Neutrophil (primary cell): Measurements from ENCODE around the gene TSKS.

Source experiments
- H3K27ac ChIP-seq: fragments of 200-600 bp; sonication (generic); 2 replicates; pipeline ENCODE4 v1.5.1; 2016; ENCODE audit warnings: mild to moderate bottlenecking, moderate library complexity
- H3K27me3 ChIP-seq: fragments of 200-600 bp; sonication (generic); 2 replicates; pipeline ENCODE4 v1.6.0; 2016; ENCODE audit warnings: mild to moderate bottlenecking
- H3K36me3 ChIP-seq: fragments of 200-600 bp; sonication (generic); 2 replicates; pipeline ENCODE4 v1.5.1; 2017
- H3K4me1 ChIP-seq, 2 experiments: fragments of 200-600 bp in 1 of 2; sonication (generic) in 1 of 2; 1 replicate in 1 of 2; 2 replicates in 1 of 2; pipeline versions ENCODE4 v1.5.1 to v1.6.1; 2013 to 2016; ENCODE audit warnings: low read depth in 1 of 2, low read length in 1 of 2, mild to moderate bottlenecking in 1 of 2, moderate library complexity in 1 of 2; ENCODE audit not compliant: control insufficient read depth in 1 of 2, insufficient read depth in 1 of 2
- H3K4me3 ChIP-seq, 2 experiments: fragments of 200-600 bp in 1 of 2; sonication (generic) in 1 of 2; 1 replicate in 1 of 2; 2 replicates in 1 of 2; pipeline ENCODE4 v1.5.1; 2013 to 2016; ENCODE audit warnings: low read depth in 1 of 2, low read length in 1 of 2, mild to moderate bottlenecking in 1 of 2, moderate library complexity in 1 of 2
- H3K9me3 ChIP-seq: fragments of 200-600 bp; sonication (generic); 2 replicates; pipeline ENCODE4 v1.5.1; 2016
- TF ChIP-seq, protein P1 (sequence below): fragments of 200-600 bp; sonication (generic); IDR thresholded peaks from 2 replicates; pipeline ENCODE4 v1.5.1; 2016; ENCODE audit warnings: antibody characterized with exemption

Gene TSKS

DNA sequence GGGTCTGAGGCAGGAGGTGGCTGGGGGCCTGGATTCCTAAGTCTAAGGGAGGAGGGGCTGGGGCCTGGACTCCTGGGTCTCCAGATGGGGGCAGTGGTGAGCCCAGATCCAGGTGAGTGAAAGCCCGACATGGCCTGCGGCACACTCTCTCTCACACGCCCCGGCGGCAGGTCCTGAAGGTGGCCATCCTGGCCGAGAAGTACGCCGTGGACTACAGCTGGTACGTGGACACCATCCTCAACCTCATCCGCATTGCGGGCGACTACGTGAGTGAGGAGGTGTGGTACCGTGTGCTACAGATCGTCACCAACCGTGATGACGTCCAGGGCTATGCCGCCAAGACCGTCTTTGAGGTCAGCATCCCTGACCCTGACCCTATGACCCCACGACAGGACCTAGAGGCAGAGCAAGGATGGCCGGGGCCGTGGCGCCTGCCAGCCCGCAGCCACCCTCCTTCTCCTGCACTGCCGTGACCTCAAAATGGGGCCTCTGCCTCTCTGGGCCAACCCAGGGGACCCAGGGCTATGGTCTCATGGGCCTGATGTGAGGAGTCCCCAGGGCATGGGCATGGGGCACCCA lies 36.8 kb upstream of the TSKS start:
- Histone ChIP-seq H3K36me3 (peaks cover 100% of the 10 kb centered on the region), H3K27ac (no peak overlapping the region), H3K9me3 (no peaks in the 10 kb centered on the region), H3K27me3 (no peaks in the 10 kb centered on the region), H3K4me3 (no peak overlapping the region), H3K4me1 (no peaks in the 10 kb centered on the region)
- TF ChIP-seq, protein P1, sequence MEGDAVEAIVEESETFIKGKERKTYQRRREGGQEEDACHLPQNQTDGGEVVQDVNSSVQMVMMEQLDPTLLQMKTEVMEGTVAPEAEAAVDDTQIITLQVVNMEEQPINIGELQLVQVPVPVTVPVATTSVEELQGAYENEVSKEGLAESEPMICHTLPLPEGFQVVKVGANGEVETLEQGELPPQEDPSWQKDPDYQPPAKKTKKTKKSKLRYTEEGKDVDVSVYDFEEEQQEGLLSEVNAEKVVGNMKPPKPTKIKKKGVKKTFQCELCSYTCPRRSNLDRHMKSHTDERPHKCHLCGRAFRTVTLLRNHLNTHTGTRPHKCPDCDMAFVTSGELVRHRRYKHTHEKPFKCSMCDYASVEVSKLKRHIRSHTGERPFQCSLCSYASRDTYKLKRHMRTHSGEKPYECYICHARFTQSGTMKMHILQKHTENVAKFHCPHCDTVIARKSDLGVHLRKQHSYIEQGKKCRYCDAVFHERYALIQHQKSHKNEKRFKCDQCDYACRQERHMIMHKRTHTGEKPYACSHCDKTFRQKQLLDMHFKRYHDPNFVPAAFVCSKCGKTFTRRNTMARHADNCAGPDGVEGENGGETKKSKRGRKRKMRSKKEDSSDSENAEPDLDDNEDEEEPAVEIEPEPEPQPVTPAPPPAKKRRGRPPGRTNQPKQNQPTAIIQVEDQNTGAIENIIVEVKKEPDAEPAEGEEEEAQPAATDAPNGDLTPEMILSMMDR: no peak

DNA sequence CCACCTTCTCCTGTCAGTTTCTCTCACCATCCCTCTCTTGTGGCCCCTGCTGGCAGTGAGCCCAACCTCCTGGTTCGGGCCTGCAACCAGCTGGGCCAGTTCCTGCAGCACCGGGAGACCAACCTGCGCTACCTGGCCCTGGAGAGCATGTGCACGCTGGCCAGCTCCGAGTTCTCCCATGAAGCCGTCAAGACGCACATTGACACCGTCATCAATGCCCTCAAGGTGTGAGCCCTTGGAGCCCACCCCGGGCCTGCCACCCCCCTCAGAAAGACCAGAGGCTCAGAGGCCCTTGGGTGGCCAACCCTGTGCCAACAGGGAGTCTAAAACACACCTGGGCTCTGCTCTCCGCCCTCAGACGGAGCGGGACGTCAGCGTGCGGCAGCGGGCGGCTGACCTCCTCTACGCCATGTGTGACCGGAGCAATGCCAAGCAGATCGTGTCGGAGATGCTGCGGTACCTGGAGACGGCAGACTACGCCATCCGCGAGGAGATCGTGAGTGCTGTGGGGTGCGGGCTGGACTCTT lies 36.2 kb upstream of the TSKS start:
- Histone ChIP-seq H3K4me3 (no peak overlapping the region), H3K27ac (no peak overlapping the region), H3K9me3 (no peaks in the 10 kb centered on the region), H3K4me1 (no peaks in the 10 kb centered on the region), H3K36me3 (peaks cover 100% of the 10 kb centered on the region), H3K27me3 (no peaks in the 10 kb centered on the region)
- TF ChIP-seq, protein P1: no peak

DNA sequence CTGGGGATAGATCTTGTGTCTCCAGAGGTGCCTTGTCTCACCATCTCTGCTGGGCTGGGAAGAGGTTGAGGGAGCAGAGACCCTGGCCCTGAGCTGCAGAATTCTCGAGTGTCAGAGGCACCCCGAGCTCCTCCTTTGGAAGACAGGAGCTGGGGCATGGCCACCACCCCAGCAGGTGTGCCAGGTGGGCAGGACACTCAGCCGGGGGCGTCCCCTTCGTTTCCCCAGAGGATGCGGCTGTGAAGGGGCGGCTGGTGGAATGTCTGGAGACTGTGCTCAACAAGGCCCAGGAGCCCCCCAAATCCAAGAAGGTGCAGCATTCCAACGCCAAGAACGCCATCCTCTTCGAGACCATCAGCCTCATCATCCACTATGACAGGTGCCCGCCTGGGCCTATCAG lies 35.5 kb upstream of the TSKS start:
- H3K27ac ChIP-seq: no peak overlapping the region
- H3K27me3 ChIP-seq: no peaks in the 10 kb centered on the region
- TF ChIP-seq, protein P1: no peak
- H3K4me1 ChIP-seq: no peaks in the 10 kb centered on the region
- H3K9me3 ChIP-seq: no peaks in the 10 kb centered on the region
- no peak overlapping the region for H3K4me3 ChIP-seq
- H3K36me3 ChIP-seq: peaks cover 100% of the 10 kb centered on the region

DNA sequence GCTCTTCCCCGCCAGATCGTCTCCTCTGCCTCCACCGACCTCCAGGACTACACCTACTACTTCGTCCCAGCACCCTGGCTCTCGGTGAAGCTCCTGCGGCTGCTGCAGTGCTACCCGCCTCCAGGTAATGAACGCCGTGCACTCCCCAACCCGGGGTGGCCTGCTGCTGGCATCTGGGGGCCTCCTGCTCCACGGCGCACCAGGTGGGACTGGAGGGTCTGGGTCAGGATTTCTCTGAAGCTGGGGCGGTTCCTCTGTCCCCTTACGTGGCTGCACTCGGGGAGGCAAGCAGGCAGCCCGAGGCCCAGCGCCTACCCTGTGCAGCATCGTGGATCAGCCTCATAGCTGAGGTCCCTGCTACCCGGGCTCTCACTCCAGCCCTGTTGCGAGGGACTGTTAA lies 32.5 kb upstream of the TSKS start:
- Histone ChIP-seq H3K4me3 (no peak overlapping the region), H3K36me3 (peaks cover 100% of the 10 kb centered on the region), H3K4me1 (no peaks in the 10 kb centered on the region), H3K27me3 (no peaks in the 10 kb centered on the region), H3K27ac (no peak overlapping the region), H3K9me3 (no peaks in the 10 kb centered on the region)
- TF ChIP-seq, protein P1: no peak

DNA sequence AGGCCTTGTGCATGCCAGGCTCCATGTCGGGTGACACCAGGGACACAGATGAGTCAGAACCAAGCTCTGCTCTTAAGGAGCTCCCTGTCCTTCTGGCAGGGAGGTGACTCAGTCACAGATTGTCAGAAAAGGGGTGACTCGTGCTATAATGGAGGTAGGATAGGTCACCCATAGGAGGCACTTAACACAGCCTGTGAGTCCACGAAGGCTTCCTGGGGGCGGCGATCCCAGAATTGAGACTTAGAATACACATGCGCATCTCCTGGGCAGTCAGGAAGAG lies 30.4 kb upstream of the TSKS start:
- Histone ChIP-seq H3K36me3 (peaks cover 97% of the 10 kb centered on the region), H3K9me3 (no peaks in the 10 kb centered on the region), H3K4me1 (no peaks in the 10 kb centered on the region), H3K27ac (no peak overlapping the region), H3K27me3 (no peaks in the 10 kb centered on the region), H3K4me3 (no peak overlapping the region)
- TF ChIP-seq, protein P1: no peak
